ENCODE data around the gene ETV5.

Gene ETV5

GRCh38 chr3:186098740-186099139 is 10.1 kb downstream of the ETV5 start:
- H3K27ac ChIP-seq = peak overlapping the region in 4 of 21 experiments; percentile 9 to 59 (median 24)
- no peak overlapping the region for H3K4me3 ChIP-seq

GRCh38 chr3:186097663-186098451 is 11.0 kb downstream of the ETV5 start:
- peak overlapping the region in 9 of 21 experiments; percentile 16 to 73 (median 26) for H3K27ac ChIP-seq
- peak overlapping the region in 6 of 7 experiments; percentile 10 to 32 (median 15) for H3K4me3 ChIP-seq

- peak overlapping the region in 3 of 21 experiments; percentile 26 to 40 (median 36) for H3K27ac ChIP-seq
Measured at GRCh38 chr3:186097317-186097662, 11.6 kb downstream of the ETV5 start.

GRCh38 chr3:186096290-186096689 is 12.6 kb downstream of the ETV5 start:
- Histone ChIP-seq H3K4me3 (no peak overlapping the region), H3K27ac (peak overlapping the region in 2 of 21 experiments; percentile 8 to 18)

More at GRCh38 chr3:186097317-186097662, 11.6 kb downstream of the ETV5 start:
- peak overlapping the region in 3 of 7 experiments; percentile 11 to 17 (median 13) for H3K4me3 ChIP-seq

GRCh38 chr3:186095561-186096081 is 13.3 kb downstream of the ETV5 start:
- Histone ChIP-seq H3K27ac (peak overlapping the region in 3 of 21 experiments; percentile 8 to 24 (median 18)), H3K4me3 (no peak overlapping the region)

- Histone ChIP-seq H3K27ac (peak overlapping the region in 2 of 21 experiments; percentile 17 to 24), H3K4me3 (no peak overlapping the region)
Measured at GRCh38 chr3:186094696-186095425, 14.0 kb downstream of the ETV5 start.

GRCh38 chr3:186094271-186094670 is 14.6 kb downstream of the ETV5 start:
- H3K4me3 ChIP-seq = no peak overlapping the region
- H3K27ac ChIP-seq = no peak overlapping the region

- Histone ChIP-seq H3K27ac (no peak overlapping the region), H3K4me3 (no peak overlapping the region)
Measured at GRCh38 chr3:186093271-186093900, 15.5 kb downstream of the ETV5 start.

- no peak overlapping the region for H3K4me3 ChIP-seq
- no peak overlapping the region for H3K27ac ChIP-seq
Measured at GRCh38 chr3:186092360-186093070, 16.4 kb downstream of the ETV5 start.

- Histone ChIP-seq H3K27ac (no peak overlapping the region), H3K4me3 (no peak overlapping the region)
Measured at GRCh38 chr3:186090901-186091300, 18.0 kb downstream of the ETV5 start.

GRCh38 chr3:186088335-186088734 is 20.6 kb downstream of the ETV5 start:
- no peak overlapping the region for H3K4me3 ChIP-seq
- no peak overlapping the region for H3K27ac ChIP-seq

GRCh38 chr3:186084264-186084663 is 24.6 kb downstream of the ETV5 start:
- H3K4me3 ChIP-seq = no peak overlapping the region
- H3K27ac ChIP-seq = no peak overlapping the region

- H3K27ac ChIP-seq = peak overlapping the region in 1 of 21 experiments; percentile 24
- no peak overlapping the region for H3K4me3 ChIP-seq
Measured at GRCh38 chr3:186083746-186084145, 25.1 kb downstream of the ETV5 start.

GRCh38 chr3:186082150-186082549 is 26.7 kb downstream of the ETV5 start:
- no peak overlapping the region for H3K4me3 ChIP-seq
- H3K27ac ChIP-seq = peak overlapping the region in 1 of 21 experiments; percentile 47

- Histone ChIP-seq H3K27ac (peak overlapping the region in 1 of 21 experiments; percentile 47), H3K4me3 (no peak overlapping the region)
Measured at GRCh38 chr3:186081678-186082077, 27.2 kb downstream of the ETV5 start.

- Histone ChIP-seq H3K4me3 (no peak overlapping the region), H3K27ac (peak overlapping the region in 1 of 21 experiments; percentile 4)
Measured at GRCh38 chr3:186080849-186081438, 27.9 kb downstream of the ETV5 start.

- Histone ChIP-seq H3K27ac (peak overlapping the region in 1 of 21 experiments; percentile 4), H3K4me3 (no peak overlapping the region)
Measured at GRCh38 chr3:186079925-186080324, 29.0 kb downstream of the ETV5 start.

GRCh38 chr3:186077466-186077865 is 31.4 kb downstream of the ETV5 start:
- no peak overlapping the region for H3K4me3 ChIP-seq
- no peak overlapping the region for H3K27ac ChIP-seq

- H3K27ac ChIP-seq = no peak overlapping the region
- no peak overlapping the region for H3K4me3 ChIP-seq
Measured at GRCh38 chr3:186075931-186076567, 32.8 kb downstream of the ETV5 start.

Measured in skin epidermis (tissue), 12 donors.